ENCODE data around the gene YIPF2.

YIPF2 gene

GRCh38 chr19:10920781-10921180 lies 7.7 kb downstream of the YIPF2 start:
- Histone ChIP-seq H3K27me3 (ENCODE audit: insufficient read depth, low read length, poor library complexity) (no peaks in the 10 kb centered on the region), H2AFZ (ENCODE audit: low read depth, low read length) (no peak overlapping the region), H3K4me3 (ENCODE audit: low read depth in 1 of 2, low read length in 2 of 2) (no peak overlapping the region), H4K20me1 (ENCODE audit: insufficient read depth, low read length) (peaks cover 9% of the 10 kb centered on the region), H3K4me2 (ENCODE audit: insufficient read depth, low read length) (no peak overlapping the region), H3K27ac (ENCODE audit: low read length) (no peak overlapping the region), H3K4me1 (ENCODE audit: insufficient read depth, low read length) (no peaks in the 10 kb centered on the region), H3K9ac (ENCODE audit: low read depth, low read length) (no peak overlapping the region), H3K9me3 (ENCODE audit: insufficient read depth, low read length, severe bottlenecking) (no peaks in the 10 kb centered on the region), H3K79me2 (ENCODE audit: insufficient read depth, low read length) (no peaks in the 10 kb centered on the region), H3K36me3 (ENCODE audit: insufficient read depth, low read length) (peaks cover 82% of the 10 kb centered on the region)
- ATAC-seq (ENCODE audit: insufficient read depth, low read depth) (no peak), DNase-seq (no peak)
- TF ChIP-seq CTCF (IDR thresholded peaks at IDR 0.05; ENCODE audit: borderline replicate concordance, extremely low read depth, low read length, poor library complexity, severe bottlenecking): no peak
- TF ChIP-seq EZH2 (IDR thresholded peaks at IDR 0.05; ENCODE audit: borderline replicate concordance, low read depth, low read length, severe bottlenecking): no peak

GRCh38 chr19:10920288-10920655 lies 8.2 kb downstream of the YIPF2 start:
- Histone ChIP-seq H3K4me2 (ENCODE audit: insufficient read depth, low read length) (no peak overlapping the region), H3K27ac (ENCODE audit: low read length) (no peak overlapping the region), H3K36me3 (ENCODE audit: insufficient read depth, low read length) (peaks cover 83% of the 10 kb centered on the region), H3K9me3 (ENCODE audit: insufficient read depth, low read length, severe bottlenecking) (no peaks in the 10 kb centered on the region), H3K27me3 (ENCODE audit: insufficient read depth, low read length, poor library complexity) (no peaks in the 10 kb centered on the region), H3K4me1 (ENCODE audit: insufficient read depth, low read length) (no peaks in the 10 kb centered on the region), H2AFZ (ENCODE audit: low read depth, low read length) (no peak overlapping the region), H3K4me3 (ENCODE audit: low read depth in 1 of 2, low read length in 2 of 2) (no peak overlapping the region), H3K79me2 (ENCODE audit: insufficient read depth, low read length) (no peaks in the 10 kb centered on the region), H4K20me1 (ENCODE audit: insufficient read depth, low read length) (peaks cover 9% of the 10 kb centered on the region), H3K9ac (ENCODE audit: low read depth, low read length) (no peak overlapping the region)
- TF ChIP-seq EZH2 (IDR thresholded peaks at IDR 0.05; ENCODE audit: borderline replicate concordance, low read depth, low read length, severe bottlenecking) (no peak), CTCF (IDR thresholded peaks at IDR 0.05; ENCODE audit: borderline replicate concordance, extremely low read depth, low read length, poor library complexity, severe bottlenecking) (no peak)
- DNase-seq (no peak), ATAC-seq (ENCODE audit: insufficient read depth, low read depth) (no peak)

- Histone ChIP-seq H3K4me3 (ENCODE audit: low read depth in 1 of 2, low read length in 2 of 2) (no peak overlapping the region), H4K20me1 (ENCODE audit: insufficient read depth, low read length) (peaks cover 9% of the 10 kb centered on the region), H3K36me3 (ENCODE audit: insufficient read depth, low read length) (peaks cover 85% of the 10 kb centered on the region), H3K4me2 (ENCODE audit: insufficient read depth, low read length) (no peak overlapping the region), H3K4me1 (ENCODE audit: insufficient read depth, low read length) (no peaks in the 10 kb centered on the region), H3K9ac (ENCODE audit: low read depth, low read length) (no peak overlapping the region), H3K79me2 (ENCODE audit: insufficient read depth, low read length) (no peaks in the 10 kb centered on the region), H3K27me3 (ENCODE audit: insufficient read depth, low read length, poor library complexity) (no peaks in the 10 kb centered on the region), H2AFZ (ENCODE audit: low read depth, low read length) (no peak overlapping the region), H3K27ac (ENCODE audit: low read length) (no peak overlapping the region; the same call in 1 of the 2 replicates), H3K9me3 (ENCODE audit: insufficient read depth, low read length, severe bottlenecking) (no peaks in the 10 kb centered on the region)
- ATAC-seq (ENCODE audit: insufficient read depth, low read depth): no peak
- no peak for TF ChIP-seq EZH2 (IDR thresholded peaks at IDR 0.05; ENCODE audit: borderline replicate concordance, low read depth, low read length, severe bottlenecking)
- TF ChIP-seq CTCF (IDR thresholded peaks at IDR 0.05; ENCODE audit: borderline replicate concordance, extremely low read depth, low read length, poor library complexity, severe bottlenecking): no peak
- DNase-seq: no peak
Measured at GRCh38 chr19:10919352-10920287, 8.8 kb downstream of the YIPF2 start.
